RWPE1 (cell line): ENCODE results near the gene ZFYVE1.
"Not testable (repeated sequence)": the region's sequence is repeated elsewhere in the genome, so short reads cannot be mapped to it uniquely, and the experiment has no call there.

Experiments used
- CTCF ChIA-PET: fragments of 350-600 bp; sonication (Branson Sonifier 250); formaldehyde crosslinking; extraction: SDS; loops from one replicate; lab custom pipeline; 2021; lab: Yijun Ruan, JAX
- POLR2A ChIA-PET: fragments of 400-600 bp; formaldehyde crosslinking; extraction: SDS; loops from one replicate; lab custom pipeline; 2020; ENCODE audit warnings: antibody characterized with exemption; ENCODE audit not compliant: low non-redundant PET; lab: Yijun Ruan, JAX
- DNase-seq: peaks from one replicate; pipeline ENCODE4 v3.0.0; 2012; ENCODE audit warnings: low spot score
- H3K27ac ChIP-seq: fragments of 450-650 bp; 2 replicates; pipeline ENCODE4 v1.5.1; 2017
- TF ChIP-seq, protein P1 (sequence below): fragments of 450-650 bp; conservative IDR thresholded peaks from 2 replicates; pipeline ENCODE4 v1.5.1; 2017; ENCODE audit warnings: low read depth, mild to moderate bottlenecking

Gene ZFYVE1

GRCh38 chr14:72965249-72965648, 61.7 kb downstream of the ZFYVE1 start:
- CTCF ChIA-PET: no interaction called here
- POLR2A ChIA-PET: no interaction called here
- H3K27ac ChIP-seq: peak overlapping the region; percentile 51
- TF ChIP-seq, protein P1, sequence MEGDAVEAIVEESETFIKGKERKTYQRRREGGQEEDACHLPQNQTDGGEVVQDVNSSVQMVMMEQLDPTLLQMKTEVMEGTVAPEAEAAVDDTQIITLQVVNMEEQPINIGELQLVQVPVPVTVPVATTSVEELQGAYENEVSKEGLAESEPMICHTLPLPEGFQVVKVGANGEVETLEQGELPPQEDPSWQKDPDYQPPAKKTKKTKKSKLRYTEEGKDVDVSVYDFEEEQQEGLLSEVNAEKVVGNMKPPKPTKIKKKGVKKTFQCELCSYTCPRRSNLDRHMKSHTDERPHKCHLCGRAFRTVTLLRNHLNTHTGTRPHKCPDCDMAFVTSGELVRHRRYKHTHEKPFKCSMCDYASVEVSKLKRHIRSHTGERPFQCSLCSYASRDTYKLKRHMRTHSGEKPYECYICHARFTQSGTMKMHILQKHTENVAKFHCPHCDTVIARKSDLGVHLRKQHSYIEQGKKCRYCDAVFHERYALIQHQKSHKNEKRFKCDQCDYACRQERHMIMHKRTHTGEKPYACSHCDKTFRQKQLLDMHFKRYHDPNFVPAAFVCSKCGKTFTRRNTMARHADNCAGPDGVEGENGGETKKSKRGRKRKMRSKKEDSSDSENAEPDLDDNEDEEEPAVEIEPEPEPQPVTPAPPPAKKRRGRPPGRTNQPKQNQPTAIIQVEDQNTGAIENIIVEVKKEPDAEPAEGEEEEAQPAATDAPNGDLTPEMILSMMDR: no peak
- DNase-seq: peak; percentile 26

- H3K27ac ChIP-seq: peak overlapping the region; percentile 81
- CTCF ChIA-PET: no interaction called here
- DNase-seq: peak; percentile 84
- TF ChIP-seq, protein P1: no peak
- POLR2A ChIA-PET: no interaction called here
Measured at GRCh38 chr14:72962829-72963312, 64.0 kb downstream of the ZFYVE1 start.

DNA sequence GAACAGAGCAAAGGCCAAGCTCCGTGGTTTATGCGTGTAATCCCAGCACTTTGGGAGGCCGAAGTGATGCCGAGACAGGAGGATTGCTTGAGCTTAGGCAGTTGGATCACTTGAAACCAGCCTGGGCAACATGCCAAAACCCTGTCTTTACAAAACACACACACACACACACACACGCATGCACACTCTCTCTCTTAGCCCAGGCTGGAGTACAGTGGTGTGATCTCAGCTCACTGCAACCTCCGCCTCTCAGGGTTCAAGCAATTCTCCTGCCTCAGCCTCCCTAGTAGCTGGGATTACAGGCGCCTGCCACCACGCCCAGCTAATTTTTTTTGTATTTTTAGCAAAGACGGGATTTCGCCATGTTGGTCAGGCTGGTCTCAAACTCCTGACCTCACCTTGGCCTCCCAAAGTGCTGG, 64.6 kb downstream of the ZFYVE1 start:
- DNase-seq, POLR2A ChIA-PET: not testable (repeated sequence)
- CTCF ChIA-PET: interaction anchor here (0.6 to 1.3 kb wide), 4 partner anchors 11 to 81 kb away, joined by 3 read pairs; partner anchors contain the start of gene DPF3
- H3K27ac ChIP-seq: peak overlapping the region; percentile 81

GRCh38 chr14:72961579-72962335, 65.1 kb downstream of the ZFYVE1 start:
- H3K27ac ChIP-seq: peak overlapping the region; percentile 81
- peak; percentile 90 for DNase-seq
- CTCF ChIA-PET: interaction anchor here (0.6 to 1.3 kb wide), 4 partner anchors 10 to 82 kb away, joined by 3 read pairs; partner anchors contain the start of gene DPF3
- TF ChIP-seq, protein P1: no peak
- POLR2A ChIA-PET: no interaction called here

GRCh38 chr14:72961016-72961415, 65.9 kb downstream of the ZFYVE1 start:
- H3K27ac ChIP-seq: peak overlapping the region; percentile 81
- POLR2A ChIA-PET, CTCF ChIA-PET, DNase-seq: not testable (repeated sequence)

DNA sequence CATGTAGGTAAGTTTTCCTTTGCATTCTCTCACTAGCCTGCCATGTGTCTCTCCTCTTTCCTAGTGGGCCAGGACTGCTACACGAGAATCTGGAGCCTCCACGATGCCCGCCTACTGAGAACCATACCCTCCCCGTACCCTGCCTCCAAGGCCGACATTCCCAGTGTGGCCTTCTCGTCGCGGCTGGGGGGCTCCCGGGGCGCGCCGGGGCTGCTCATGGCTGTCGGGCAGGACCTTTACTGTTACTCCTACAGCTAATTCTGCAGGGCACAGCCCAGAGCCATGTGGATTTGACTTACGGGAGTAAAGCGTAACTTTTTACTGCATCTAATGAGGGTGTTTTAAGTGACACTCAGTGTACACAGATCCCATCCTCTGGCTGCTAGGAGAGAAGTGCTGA, 68.4 kb downstream of the ZFYVE1 start:
- no peak for DNase-seq
- no peak overlapping the region for H3K27ac ChIP-seq
- TF ChIP-seq, protein P1: no peak
- ChIA-PET CTCF (no interaction called here), POLR2A (no interaction called here)

GRCh38 chr14:72957213-72957612, 69.7 kb downstream of the ZFYVE1 start:
- peak overlapping the region; percentile 3; the same call in 1 of the 2 replicates for H3K27ac ChIP-seq
- ChIA-PET CTCF (interaction anchor here (0.6 to 1.0 kb wide), 2 partner anchors 9 to 368 kb away, joined by 3 to 5 read pairs; no protein-coding TSS in a partner anchor), POLR2A (no interaction called here)
- no peak for DNase-seq
- TF ChIP-seq, protein P1: no peak

GRCh38 chr14:72956741-72957140, 70.2 kb downstream of the ZFYVE1 start:
- CTCF ChIA-PET, POLR2A ChIA-PET, DNase-seq: not testable (repeated sequence)
- H3K27ac ChIP-seq: peak overlapping the region; percentile 3; the same call in 1 of the 2 replicates
